Measurements from ENCODE around the gene NAA80.
"Not testable (repeated sequence)": the region's sequence is repeated elsewhere in the genome, so short reads cannot be mapped to it uniquely, and the experiment has no call there.

The NAA80 gene

DNA sequence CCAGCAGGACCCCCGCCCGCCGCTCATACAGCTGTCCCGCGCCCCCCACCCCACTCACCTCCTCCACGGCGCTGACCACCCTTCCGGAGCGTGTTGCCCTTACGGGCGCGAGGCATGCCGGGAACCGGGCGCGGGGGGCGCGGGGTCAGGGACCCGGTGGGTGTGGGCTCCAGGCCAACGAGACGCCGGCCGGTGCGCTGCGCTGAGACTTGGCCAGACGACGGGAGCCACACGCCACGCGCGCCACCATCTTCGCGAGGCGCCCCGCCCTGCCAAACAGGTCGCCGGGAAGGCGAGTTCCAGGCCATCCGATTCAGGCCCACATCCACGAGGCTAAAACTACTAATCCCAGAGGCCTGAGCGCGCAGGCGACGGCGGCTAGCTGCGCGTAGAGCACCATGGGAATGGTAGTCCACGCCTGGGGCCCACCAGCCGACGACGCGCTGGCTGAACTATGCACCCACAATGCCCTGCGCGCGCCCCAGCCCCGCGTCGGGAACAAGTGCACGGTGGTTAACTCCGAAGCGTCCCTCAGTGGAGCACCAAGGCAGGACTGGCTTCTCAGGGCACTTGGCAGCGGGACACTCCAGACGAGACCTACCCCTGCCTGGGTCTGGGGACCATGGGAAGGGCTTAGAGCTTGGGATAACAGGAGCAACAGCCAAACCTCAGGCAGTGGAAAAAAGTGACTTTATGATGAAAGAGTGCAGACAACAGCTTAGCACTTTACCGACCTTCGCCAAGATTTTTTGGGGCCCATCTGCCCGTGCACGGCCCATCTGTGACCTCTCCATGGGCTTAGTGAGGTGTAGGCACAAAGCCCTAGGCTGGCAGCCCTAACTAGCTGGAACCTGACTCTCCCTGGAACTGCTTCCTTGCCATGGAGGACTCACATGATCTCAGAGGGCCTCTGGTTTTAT, 6.8 kb downstream of the NAA80 start, which contains the start of gene IFRD2:
TSS of gene IFRD2 (minus strand) at position 271 of the 920 bp plus-strand sequence. CDS start at position 116, 155 bp downstream.
- H3K9me3 Mint-ChIP-seq = no peaks in the 10 kb centered on the region
- no peaks in the 10 kb centered on the region for H3K27me3 Mint-ChIP-seq
- DNase-seq (peak; percentile 94 to 97), ATAC-seq (peak; percentile 98)
- H3K4me1 Mint-ChIP-seq = peaks cover 57% of the 10 kb centered on the region
- H3K27ac Mint-ChIP-seq = peak within 1 kb of the TSS; percentile 98
- H3K4me3 Mint-ChIP-seq = peak within 1 kb of the TSS; percentile 95 to 99

DNA sequence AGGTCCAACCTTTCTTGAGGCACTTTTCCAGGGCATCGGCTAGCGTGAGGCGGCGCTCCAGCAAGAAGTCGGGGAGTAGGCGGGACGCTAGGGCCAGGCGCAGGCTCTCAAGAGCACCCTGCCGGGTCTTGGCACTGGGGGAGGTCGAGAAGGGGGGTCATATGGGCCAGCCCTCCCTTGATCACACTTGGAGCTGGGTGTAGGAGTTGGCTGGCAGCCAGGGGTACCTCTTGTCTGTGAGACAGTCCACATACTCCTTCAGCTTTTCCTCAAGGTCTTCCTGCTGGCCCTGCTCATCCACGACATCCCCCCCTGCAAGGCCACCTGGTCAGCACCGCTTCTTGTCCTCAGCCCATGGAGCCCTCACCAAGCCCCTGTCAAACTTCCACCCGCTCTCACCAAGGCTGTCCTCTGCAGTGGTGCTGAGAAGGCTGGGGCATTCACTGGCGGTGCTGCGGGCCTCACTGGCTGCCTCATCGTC, 9.0 kb downstream of the NAA80 start:
- Mint-ChIP-seq H3K27me3 (no peaks in the 10 kb centered on the region), H3K9me3 (no peaks in the 10 kb centered on the region), H3K27ac (no peak overlapping the region), H3K4me1 (peaks cover 49% of the 10 kb centered on the region), H3K4me3 (peak overlapping the region in 1 of 2 donors; percentile 95)
- ATAC-seq (no peak), DNase-seq (no peak)

DNA sequence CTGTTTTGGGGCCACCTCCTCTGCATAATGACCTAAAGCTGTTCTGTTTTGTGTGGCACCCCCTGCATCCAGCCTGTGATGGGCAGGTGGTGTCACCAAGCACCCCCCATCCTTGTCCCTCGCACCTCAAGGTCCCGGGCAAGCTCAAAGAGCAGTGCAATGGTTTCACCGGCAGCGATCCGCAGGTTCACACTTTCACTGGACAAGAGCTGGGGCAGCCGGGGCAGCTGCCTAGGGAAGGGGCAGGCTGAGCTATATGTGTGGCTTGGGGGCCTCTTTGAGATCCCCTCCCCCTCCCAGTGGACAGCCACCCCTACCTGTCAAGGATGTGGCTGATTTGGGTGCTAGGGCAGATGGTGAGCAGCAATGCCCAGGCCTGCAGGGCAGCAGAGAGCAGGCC, 10.1 kb downstream of the NAA80 start:
- H3K27ac Mint-ChIP-seq = no peak overlapping the region
- H3K4me3 Mint-ChIP-seq = no peak overlapping the region
- H3K27me3 Mint-ChIP-seq = no peaks in the 10 kb centered on the region
- DNase-seq = no peak
- no peak for ATAC-seq
- no peaks in the 10 kb centered on the region for H3K9me3 Mint-ChIP-seq
- H3K4me1 Mint-ChIP-seq = peaks cover 49% of the 10 kb centered on the region

DNA sequence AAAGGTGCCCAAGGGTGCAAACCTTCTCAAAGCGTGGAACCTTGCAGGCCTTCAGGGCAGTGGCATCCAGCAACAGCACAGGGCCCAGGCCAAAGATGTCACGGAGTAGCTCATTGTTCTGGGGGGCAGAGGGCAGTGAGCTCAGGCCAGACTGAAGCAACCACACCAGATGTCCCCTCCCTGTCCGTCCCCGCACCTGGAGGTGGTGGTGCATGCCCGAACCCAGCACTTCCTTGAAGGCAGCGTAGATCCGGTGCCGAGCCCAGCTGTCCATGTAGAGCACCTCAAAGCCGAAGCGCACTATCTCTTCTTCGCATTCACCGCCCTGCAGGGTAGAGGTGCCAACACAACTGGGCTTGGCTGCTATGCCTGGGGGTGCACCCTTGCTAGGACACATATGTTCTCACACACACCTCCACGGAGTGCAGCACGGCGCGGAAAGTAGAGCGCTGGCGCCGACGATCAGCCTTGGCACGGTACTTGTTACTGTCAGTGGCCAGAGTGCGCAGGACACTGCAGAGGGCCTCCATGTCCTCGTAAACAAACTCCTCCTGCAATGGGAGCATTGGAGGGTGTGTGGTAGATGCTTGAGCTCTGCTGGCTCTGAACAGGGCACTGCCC, 10.7 kb downstream of the NAA80 start:
- no peak for DNase-seq
- Mint-ChIP-seq H3K27ac (no peak overlapping the region), H3K9me3 (no peaks in the 10 kb centered on the region), H3K4me3 (no peak overlapping the region), H3K27me3 (no peaks in the 10 kb centered on the region), H3K4me1 (peaks cover 49% of the 10 kb centered on the region)
- no peak for ATAC-seq

DNA sequence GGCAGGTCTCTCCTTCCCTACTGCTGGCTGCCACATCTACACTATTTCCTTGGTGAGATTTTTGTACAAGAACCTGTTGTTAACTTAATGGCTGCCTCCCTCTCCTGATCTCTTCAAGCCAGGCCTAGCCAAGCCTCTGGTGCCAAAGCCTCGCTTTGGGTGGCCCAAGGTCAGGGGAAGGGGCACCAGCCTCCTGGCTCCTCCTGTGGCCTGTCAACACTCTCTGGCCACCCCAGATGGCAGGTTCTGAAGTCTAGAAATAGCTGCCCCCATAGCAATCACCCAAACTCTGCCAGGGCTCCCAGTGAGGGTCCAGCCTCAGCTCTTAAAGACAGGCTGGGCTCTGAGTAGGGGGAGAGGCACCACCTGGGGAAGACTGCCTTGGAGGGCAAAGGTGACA, 11.9 kb downstream of the NAA80 start:
- ATAC-seq (no peak), DNase-seq (no peak)
- no peak overlapping the region for H3K4me3 Mint-ChIP-seq
- H3K4me1 Mint-ChIP-seq = peaks cover 37% of the 10 kb centered on the region
- H3K9me3 Mint-ChIP-seq = no peaks in the 10 kb centered on the region
- no peaks in the 10 kb centered on the region for H3K27me3 Mint-ChIP-seq
- H3K27ac Mint-ChIP-seq = peak overlapping the region in 1 of 2 donors; percentile 91

DNA sequence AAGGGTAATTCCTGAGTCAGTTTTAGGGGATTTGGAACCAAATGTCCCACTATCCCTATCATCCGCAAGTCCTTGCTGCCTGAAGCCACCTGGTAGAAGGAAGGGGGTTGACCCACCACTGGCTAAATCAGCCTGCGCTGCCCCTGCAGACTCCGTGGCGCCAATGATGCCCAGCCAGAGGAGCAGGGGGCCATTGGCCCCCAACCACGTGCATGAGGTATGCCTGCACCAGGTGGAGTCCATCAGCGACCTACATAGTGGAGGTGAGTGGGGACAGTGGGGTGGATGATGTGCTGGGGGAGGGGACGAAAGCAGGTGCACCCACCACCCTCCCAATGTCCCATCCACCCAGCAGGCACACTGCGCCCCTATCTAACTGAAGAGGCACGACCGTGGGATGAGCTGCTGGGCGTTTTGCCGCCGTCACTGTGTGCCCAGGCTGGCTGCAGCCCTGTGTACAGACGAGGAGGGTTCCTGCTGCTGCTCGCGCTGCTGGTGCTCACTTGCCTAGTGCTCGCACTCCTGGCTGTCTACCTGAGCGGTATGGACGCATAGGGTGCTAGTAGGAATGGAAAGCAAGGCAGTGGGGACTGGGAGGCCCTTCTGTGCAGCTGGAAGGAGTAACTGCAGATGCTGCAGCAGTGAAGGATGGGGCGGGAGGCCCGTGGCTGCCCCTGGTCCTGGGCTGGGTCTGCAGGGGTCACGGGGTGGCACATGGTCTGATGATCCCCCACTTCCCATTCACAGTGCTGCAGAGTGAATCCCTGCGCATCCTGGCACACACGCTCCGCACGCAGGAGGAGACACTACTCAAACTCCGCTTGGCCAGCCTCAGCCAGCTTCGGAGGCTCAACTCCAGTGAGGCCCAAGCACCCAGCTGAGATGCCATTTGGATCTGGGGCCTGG, 12.6 kb downstream of the NAA80 start:
- no peaks in the 10 kb centered on the region for H3K9me3 Mint-ChIP-seq
- no peak overlapping the region for H3K4me3 Mint-ChIP-seq
- H3K27me3 Mint-ChIP-seq = no peaks in the 10 kb centered on the region
- ATAC-seq (peak; percentile 27), DNase-seq (no peak)
- peaks cover 37% of the 10 kb centered on the region for H3K4me1 Mint-ChIP-seq
- H3K27ac Mint-ChIP-seq = no peak overlapping the region

DNA sequence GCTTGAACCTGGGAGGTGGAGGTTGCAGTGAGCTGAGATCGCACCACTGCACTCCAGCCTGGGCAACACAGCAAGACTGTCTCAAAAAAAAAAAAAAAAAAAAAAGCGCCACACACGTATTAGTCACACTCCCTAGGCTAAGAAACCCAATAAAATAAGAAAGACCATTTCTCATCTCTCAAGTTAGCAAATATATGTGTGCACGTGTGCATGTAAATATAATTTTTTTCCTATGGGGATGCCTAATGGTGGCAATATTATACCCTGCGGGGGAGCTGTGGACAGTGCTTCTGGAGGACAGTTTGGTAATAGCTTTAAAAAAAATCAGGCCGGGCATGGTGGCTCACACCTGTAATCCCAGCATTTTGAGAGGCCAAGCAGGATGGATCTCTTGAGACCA, 15.1 kb downstream of the NAA80 start:
- not testable (repeated sequence) for ATAC-seq, H3K27ac Mint-ChIP-seq, H3K9me3 Mint-ChIP-seq, H3K4me3 Mint-ChIP-seq, H3K27me3 Mint-ChIP-seq, DNase-seq
- peaks cover 12% of the 10 kb centered on the region for H3K4me1 Mint-ChIP-seq

DNA sequence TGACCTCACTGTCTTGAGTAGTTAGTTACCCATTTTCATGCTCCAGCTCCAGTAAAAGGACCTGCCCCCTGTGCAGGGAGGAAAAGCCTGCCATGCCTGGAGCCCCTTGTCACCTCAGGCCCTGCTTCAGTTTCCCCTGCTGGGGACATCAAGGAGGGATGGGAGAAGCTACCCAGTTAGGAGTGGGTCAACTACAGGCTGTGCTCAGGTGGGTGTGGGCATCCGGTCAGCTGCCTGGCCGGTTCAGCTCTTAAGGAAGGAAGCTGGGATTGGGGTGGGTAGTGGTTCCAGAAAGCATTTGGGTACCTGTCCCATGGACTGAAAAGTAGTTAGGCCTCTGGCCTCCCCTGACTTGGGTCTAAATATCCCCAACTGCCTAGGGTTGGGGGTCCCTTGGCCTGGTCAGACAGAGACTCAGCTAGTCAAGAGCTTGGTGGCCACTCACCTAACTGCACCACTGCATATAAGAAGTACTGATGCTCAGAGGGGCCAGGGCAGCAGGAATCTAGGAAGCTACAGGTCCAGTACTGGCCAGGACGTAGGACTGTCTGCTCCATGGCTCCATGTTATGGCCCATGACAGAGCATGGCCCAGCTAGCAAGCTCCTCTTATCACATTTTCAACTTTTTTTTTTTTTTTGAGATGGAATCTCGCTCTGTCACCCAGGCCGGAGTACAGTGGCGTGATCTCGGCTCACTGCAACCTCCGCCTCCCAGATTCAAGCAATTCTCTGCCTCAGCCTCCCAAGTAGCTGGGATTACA, 19.8 kb downstream of the NAA80 start:
- ATAC-seq (no peak), DNase-seq (no peak)
- no peak overlapping the region for H3K4me3 Mint-ChIP-seq
- H3K4me1 Mint-ChIP-seq = peaks cover 21% of the 10 kb centered on the region
- no peaks in the 10 kb centered on the region for H3K9me3 Mint-ChIP-seq
- peaks cover 41% of the 10 kb centered on the region for H3K27me3 Mint-ChIP-seq
- H3K27ac Mint-ChIP-seq = no peak overlapping the region

DNA sequence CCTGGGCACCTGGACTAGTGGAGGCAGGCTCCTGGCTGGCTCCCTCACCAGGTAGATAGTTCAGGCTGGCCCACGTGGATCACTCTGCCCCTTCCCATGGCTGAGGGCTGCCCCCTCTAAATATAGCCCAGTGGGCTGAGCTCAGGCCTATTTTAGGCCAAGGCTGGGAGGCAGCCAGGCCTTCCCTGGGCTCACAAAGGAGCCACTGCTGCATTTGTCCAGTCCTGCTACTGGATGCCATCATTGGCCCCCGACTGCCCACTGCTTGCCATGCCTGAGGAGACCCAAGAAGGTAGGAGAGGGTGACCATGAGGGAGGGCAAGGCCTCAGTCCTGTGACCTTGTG, 20.4 kb downstream of the NAA80 start, which contains the start of gene LSMEM2:
TSS of gene LSMEM2 (plus strand) at position 208 of the 345 bp plus-strand sequence. CDS start at position 235, 27 bp downstream.
- Mint-ChIP-seq H3K4me1 (peaks cover 27% of the 10 kb centered on the region), H3K27me3 (peaks cover 47% of the 10 kb centered on the region), H3K9me3 (no peaks in the 10 kb centered on the region), H3K27ac (no peak within 1 kb of the TSS), H3K4me3 (no peak within 1 kb of the TSS)
- DNase-seq = no peak
- ATAC-seq = no peak

DNA sequence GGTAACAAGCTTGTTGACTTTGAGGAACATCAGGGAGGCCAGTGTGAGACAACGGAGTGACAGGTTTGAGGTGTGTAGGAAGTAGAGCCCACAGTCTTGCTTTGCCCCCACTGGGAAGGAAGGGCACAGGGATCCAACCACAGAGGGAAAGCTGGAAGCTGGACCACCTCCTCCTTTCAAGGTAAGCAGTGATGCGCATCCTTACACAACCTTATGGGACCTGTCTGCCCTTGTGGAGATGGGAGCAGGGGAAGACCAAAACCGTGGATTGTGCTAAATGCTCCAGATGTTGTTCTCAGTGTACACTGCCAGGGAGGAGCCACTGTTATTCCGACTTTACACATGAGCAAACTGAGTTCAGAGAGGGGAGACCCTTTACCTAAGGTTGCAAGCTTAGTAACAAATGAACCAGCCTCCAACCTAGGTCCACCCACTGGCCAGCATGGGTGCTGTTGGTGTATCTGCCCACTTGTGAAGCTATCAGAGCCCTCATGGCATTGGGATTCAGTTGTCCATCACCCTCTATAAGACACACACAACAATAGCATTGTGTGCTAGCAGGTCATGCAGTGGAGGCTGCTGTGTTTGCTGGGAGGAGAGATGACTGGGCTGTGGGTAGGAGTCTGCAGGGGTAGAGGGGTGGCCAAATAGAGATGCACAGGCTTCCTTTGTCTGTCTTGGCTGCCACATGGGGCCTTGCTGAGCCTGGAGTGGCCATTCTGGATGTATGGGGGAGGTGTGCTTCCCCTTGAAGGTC, 20.9 kb downstream of the NAA80 start:
- H3K4me1 Mint-ChIP-seq = peaks cover 30% of the 10 kb centered on the region
- DNase-seq (no peak), ATAC-seq (peak; percentile 10)
- no peak overlapping the region for H3K27ac Mint-ChIP-seq
- no peak overlapping the region for H3K4me3 Mint-ChIP-seq
- H3K27me3 Mint-ChIP-seq = peaks cover 52% of the 10 kb centered on the region
- no peaks in the 10 kb centered on the region for H3K9me3 Mint-ChIP-seq

DNA sequence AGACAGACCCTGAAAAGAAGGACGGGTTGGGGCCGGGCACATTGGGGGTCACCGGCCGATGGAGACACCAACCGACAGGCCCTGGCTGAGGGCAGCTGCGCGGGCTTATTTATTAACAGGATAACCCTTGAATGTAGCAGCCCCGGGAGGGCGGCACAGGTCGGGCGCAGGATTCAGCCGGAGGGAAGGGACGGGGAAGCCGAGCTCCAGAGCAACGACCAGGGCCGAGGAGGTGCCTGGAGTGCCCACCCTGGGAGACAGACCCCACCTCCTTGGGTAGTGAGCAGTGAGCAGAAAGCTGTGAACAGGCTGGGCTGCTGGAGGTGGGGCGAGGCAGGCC, 22.5 kb downstream of the NAA80 start:
- Mint-ChIP-seq H3K9me3 (no peaks in the 10 kb centered on the region), H3K4me1 (peaks cover 45% of the 10 kb centered on the region), H3K4me3 (peak overlapping the region in 1 of 2 donors; percentile 84), H3K27ac (no peak overlapping the region), H3K27me3 (peaks cover 61% of the 10 kb centered on the region)
- ATAC-seq = no peak
- no peak for DNase-seq

DNA sequence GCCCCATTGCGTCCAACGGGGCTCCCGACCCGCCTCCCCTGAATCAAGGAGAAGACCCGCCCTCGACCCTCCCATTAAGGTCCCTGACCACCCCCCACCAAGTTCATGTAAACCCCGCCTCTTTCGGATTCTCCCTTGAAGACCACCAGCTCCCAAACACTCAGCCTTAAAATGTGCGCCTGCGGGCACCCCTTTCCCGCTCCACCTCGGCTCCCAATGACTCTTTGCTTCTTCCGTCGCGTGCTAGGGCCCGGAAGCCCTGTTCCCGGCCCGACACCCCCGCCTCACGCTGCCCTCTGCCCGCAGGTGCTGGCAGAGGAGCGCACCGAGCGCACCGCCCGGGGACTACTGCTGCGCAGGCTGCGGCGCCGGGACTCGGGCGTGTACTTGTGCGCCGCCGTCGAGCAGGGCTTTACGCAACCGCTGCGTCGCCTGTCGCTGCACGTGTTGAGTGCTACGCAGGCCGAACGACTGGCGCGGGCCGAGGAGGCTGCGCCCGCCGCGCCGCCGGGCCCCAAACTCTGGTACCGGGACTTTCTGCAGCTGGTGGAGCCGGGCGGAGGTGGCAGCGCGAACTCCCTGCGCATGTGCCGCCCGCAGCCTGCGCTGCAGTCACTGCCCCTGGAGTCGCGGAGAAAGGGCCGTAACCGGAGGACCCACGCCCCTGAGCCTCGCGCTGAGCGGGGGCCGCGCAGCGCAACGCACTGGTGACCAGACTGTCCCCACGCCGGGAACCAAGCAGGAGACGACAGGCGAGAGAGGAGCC, 23.0 kb downstream of the NAA80 start:
- no peak overlapping the region for H3K27ac Mint-ChIP-seq
- DNase-seq (peak in 1 of 2 donors; percentile 46), ATAC-seq (no peak)
- H3K4me1 Mint-ChIP-seq = peaks cover 50% of the 10 kb centered on the region
- no peaks in the 10 kb centered on the region for H3K9me3 Mint-ChIP-seq
- H3K4me3 Mint-ChIP-seq = peak overlapping the region; percentile 29 to 84
- H3K27me3 Mint-ChIP-seq = peaks cover 66% of the 10 kb centered on the region

DNA sequence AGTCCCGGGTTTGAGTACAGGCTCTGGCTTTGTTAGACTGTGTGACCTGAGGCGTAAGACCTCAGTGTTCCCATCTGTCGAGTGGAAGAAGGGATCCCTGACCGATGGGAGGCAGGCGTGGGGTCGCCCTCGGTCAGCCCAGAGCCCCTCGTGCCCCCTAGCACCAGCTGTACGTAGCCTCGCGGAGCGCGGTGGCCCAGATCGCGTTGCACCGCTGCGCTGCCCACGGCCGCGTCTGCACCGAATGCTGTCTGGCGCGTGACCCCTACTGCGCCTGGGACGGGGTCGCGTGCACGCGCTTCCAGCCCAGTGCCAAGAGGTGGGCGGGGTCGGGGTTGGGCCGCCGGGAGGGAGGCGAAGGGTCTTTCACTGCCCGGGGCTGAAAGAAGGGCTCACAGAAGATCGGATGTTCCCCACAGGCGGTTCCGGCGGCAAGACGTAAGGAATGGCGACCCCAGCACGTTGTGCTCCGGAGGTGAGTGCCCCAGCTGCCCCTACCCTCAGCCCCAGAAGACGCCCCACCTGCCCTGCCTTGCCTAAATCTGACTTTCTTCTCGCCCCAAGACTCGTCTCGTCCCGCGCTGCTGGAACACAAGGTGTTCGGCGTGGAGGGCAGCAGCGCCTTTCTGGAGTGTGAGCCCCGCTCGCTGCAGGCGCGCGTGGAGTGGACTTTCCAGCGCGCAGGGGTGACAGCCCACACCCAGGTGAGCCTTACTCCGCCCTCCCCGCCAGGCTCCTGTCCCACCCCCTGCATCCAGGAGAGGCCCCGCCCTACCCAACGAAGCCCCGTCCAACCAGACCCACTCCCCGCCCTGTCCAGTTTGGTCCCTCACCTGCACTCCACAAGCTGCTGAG, 23.8 kb downstream of the NAA80 start:
- H3K4me3 Mint-ChIP-seq = peak overlapping the region; percentile 29 to 84

More for the DNA sequence above, 23.8 kb downstream of the NAA80 start:
- Mint-ChIP-seq H3K27me3 (peaks cover 70% of the 10 kb centered on the region), H3K4me1 (peaks cover 50% of the 10 kb centered on the region), H3K9me3 (no peaks in the 10 kb centered on the region), H3K27ac (no peak overlapping the region)
- no peak for DNase-seq
- no peak for ATAC-seq

All from stimulated activated naive CD8-positive, alpha-beta T cell treated with anti-CD3 and anti-CD28 coated beads, Interleukin-15, amount 100 ng/mL, for 72 hours (primary cell).